GM10248 (cell line): ENCODE data around the gene KMT2C.

ENCODE experiments used
- CTCF ChIA-PET: fragments of 300-600 bp; sonication (Branson Sonifier 250); formaldehyde crosslinking; extraction: SDS; loops from one replicate; lab custom pipeline; 2021; ENCODE audit warnings: antibody characterized with exemption; lab: Yijun Ruan, JAX
- POLR2A ChIA-PET: fragments of 350-650 bp; sonication (Branson Sonifier 250); formaldehyde crosslinking; extraction: SDS; loops from one replicate; lab custom pipeline; 2020; ENCODE audit warnings: antibody characterized with exemption; lab: Yijun Ruan, JAX
- DNase-seq: peaks from one replicate; pipeline ENCODE4 v3.0.0; 2012; ENCODE audit errors: extremely low spot score
- TF ChIP-seq, protein P1 (sequence below): IDR thresholded peaks from 2 replicates; pipeline ENCODE4 v1.5.1; 2012; ENCODE audit warnings: mild to moderate bottlenecking, low read depth; ENCODE audit errors: extremely low read depth, missing control alignments, control extremely low read depth

Gene KMT2C

DNA sequence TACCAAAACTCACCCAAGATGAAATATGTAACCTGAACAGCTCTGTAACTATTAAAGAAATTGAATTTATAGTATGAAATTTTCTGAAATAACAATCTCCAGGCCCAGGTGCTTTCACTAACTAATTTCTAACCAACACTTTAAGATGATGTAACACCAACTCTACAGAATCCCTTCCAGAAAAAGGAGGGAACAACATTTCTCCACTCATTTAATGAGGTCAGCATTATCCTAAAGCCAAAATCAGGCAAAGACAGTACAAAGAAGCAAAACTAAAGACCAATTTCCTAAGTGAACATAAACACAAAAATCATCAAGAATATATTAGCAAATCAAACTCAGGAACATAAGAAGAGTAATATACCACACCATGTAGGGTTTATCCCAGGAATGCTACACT is 65.5 kb downstream of the KMT2C start:
- POLR2A ChIA-PET = no interaction called here

DNA sequence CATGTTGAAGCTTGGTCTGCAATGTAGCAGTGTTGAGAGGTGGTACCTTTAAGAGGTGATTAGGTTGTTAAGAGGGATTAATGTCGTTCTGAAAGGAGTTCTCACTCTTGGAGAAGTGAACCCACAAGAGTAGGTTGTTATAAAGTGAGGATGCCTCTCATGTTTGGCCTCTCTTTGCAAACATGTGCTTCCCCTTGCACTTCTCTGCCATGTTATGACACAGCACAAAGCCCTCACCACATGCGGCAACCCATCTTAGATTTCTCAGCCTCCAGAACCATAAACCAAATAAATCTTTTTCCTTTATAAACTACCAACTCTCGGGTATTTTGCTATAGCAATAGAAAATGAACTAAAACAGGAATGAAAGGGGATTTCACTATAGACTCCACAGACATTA is 66.3 kb downstream of the KMT2C start:
- DNase-seq = no peak
- CTCF ChIA-PET = interaction anchor here (2.3 kb wide), 1 partner anchor 17 kb away, joined by 7 read pairs; no protein-coding TSS in a partner anchor
- TF ChIP-seq, protein P1, sequence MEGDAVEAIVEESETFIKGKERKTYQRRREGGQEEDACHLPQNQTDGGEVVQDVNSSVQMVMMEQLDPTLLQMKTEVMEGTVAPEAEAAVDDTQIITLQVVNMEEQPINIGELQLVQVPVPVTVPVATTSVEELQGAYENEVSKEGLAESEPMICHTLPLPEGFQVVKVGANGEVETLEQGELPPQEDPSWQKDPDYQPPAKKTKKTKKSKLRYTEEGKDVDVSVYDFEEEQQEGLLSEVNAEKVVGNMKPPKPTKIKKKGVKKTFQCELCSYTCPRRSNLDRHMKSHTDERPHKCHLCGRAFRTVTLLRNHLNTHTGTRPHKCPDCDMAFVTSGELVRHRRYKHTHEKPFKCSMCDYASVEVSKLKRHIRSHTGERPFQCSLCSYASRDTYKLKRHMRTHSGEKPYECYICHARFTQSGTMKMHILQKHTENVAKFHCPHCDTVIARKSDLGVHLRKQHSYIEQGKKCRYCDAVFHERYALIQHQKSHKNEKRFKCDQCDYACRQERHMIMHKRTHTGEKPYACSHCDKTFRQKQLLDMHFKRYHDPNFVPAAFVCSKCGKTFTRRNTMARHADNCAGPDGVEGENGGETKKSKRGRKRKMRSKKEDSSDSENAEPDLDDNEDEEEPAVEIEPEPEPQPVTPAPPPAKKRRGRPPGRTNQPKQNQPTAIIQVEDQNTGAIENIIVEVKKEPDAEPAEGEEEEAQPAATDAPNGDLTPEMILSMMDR = no peak
- POLR2A ChIA-PET = no interaction called here

More for the DNA sequence above, 65.5 kb downstream of the KMT2C start:
- CTCF ChIA-PET = no interaction called here
- DNase-seq = no peak
- TF ChIP-seq, protein P1 = no peak

DNA sequence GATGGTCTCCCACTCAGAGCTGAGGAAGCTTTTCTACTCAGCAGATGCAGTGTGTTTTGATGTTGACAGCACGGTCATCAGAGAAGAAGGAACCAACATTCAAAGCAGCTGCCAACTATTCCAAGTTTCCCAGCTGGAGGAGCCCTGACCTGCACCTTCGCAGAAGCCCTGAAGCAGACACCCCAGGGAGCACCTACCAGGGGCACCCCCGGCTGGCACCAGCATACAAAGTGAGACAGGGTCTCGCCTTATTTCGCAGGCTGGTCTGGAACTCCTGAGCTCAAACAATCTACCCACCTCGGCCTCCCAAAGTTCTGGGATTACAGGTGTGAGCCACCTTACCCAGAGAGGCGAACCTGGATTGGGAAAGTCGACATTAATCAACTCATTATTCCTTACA is 68.6 kb downstream of the KMT2C start:
- DNase-seq = no peak
- CTCF ChIA-PET = interaction anchor here (1.1 to 2.4 kb wide), 5 partner anchors 14 to 339 kb away, joined by 3 to 7 read pairs (median 5); no protein-coding TSS in a partner anchor
- TF ChIP-seq, protein P1 = no peak
- POLR2A ChIA-PET = no interaction called here

DNA sequence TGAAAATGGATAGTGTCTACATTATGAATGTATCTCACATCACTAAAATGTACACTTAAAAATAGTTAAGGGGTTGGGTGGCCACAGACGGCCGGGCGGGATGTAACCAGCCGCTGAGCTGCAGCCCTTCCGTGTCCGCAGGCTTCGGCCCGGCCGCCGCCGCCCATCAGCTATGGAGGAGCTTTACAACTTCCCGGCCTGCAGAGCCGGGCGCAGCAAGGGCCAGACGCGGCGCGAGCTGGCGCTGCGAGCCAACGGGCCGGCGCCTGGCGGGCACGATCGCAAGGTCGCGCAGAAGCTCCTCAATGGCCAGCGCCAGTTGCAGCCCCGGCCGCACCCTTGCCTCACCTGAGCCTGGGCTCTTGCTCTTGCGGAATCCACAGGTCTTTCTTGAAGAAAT is 69.1 kb downstream of the KMT2C start:
- TF ChIP-seq, protein P1 = no peak
- no peak for DNase-seq
- CTCF ChIA-PET = interaction anchor here (1.1 to 2.4 kb wide), 4 partner anchors 20 to 340 kb away, joined by 3 to 6 read pairs (median 4); no protein-coding TSS in a partner anchor
- POLR2A ChIA-PET = no interaction called here

DNA sequence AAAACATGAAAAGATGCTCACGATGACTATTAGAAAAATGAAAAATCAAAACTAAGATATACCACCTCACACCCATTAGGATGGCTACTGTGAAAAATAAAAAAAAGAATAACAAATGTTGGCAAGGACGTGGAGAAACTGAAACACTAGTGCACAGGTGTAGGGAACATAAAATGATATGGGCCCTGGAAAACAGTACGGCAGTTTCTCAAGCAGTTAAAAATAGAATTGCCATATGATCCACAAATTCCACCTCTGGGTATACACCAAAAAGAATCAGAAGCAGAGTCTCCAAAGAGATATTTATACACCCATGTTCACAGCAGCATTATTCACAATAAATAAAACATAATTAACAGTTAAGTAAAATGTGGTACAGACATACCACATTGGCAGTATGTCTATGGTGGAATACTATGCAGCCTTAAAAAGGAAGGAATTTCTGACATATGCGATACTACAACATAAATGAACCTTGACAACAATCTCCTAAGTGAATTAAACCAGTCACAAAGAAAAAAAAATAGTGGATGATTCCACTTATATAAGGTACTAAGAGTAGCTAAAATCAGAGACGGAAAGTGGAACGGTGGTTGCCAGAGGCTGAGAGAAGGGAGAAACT is 69.7 kb downstream of the KMT2C start:
- POLR2A ChIA-PET = no interaction called here
- TF ChIP-seq, protein P1 = no peak
- no peak for DNase-seq
- CTCF ChIA-PET = interaction anchor here (1.1 to 2.4 kb wide), 2 partner anchors 25 to 29 kb away, joined by 5 to 6 read pairs; no protein-coding TSS in a partner anchor

DNA sequence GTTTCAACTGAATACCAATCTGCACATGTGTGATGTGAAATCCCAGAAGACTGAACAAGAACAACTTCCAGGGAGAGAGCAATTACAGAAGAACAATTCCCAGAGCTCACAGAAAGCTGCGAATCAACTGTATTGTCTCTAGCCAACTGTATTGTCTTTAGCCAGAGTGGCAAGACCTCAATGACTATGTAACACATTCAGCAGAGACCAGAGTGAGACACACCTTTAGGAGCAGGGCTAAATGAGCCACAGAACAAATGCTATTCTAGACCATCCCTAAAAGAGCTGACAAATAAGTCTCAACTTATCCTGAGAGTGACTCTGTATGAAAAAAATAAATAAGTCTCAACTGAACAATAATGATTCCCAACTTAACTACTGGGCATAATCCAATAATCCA is 72.0 kb downstream of the KMT2C start:
- ChIA-PET POLR2A (no interaction called here), CTCF (interaction anchor here (1.1 to 2.0 kb wide), 3 partner anchors 22 to 61 kb away, joined by 3 to 5 read pairs (median 3); no protein-coding TSS in a partner anchor)
- TF ChIP-seq, protein P1 = no peak
- DNase-seq = no peak
